Epithelial cell of proximal tubule (primary cell): ENCODE data around the gene CDH23. TPM values are rescaled to one million over a fixed set of nuclear protein-coding genes. Genes with fewer than 3 reads are reported as not detected.

ENCODE experiments used
- DNase-seq: peaks from one replicate; pipeline ENCODE4 v3.0.0-alpha.2; 2011; ENCODE audit warnings: low read depth
- H3K4me3 ChIP-seq: 2 replicates; pipeline ENCODE4 v1.5.1; 2011; ENCODE audit warnings: low read depth, mild to moderate bottlenecking, low read length
- CTCF ChIP-seq: conservative IDR thresholded peaks from 2 replicates; pipeline ENCODE4 v1.5.1; 2012; ENCODE audit warnings: low read depth, mild to moderate bottlenecking, low read length
- total RNA-seq: library from RNA; depleted of rRNA; stranded (reverse); fragments of >200 nt; gene quantifications from 2 replicates; pipeline ENCODE4 v1.2.3, GENCODE V29; 2015

Gene CDH23
- under 0.01 TPM in 1 of 2 replicates, not detected in the other for total RNA-seq

- DNase-seq, result no peak
- H3K4me3 ChIP-seq, result no peak within 1 kb of the TSS
- no peak for TF ChIP-seq CTCF
Observed at GRCh38 chr10:71396711-71397295, at the start of gene CDH23. Gene CDH23 (plus strand): TSS chr10:71396920. CDS start chr10:71439832, 42,912 bp downstream.

GRCh38 chr10:71347587-71348395 lies 48.9 kb upstream of the CDH23 start:
- no peak overlapping the region for H3K4me3 ChIP-seq
- no peak for TF ChIP-seq CTCF
- DNase-seq, result no peak

GRCh38 chr10:71348850-71349249 lies 47.9 kb upstream of the CDH23 start:
- no peak overlapping the region for H3K4me3 ChIP-seq
- no peak for DNase-seq
- no peak for TF ChIP-seq CTCF

GRCh38 chr10:71349406-71349805 lies 47.3 kb upstream of the CDH23 start:
- no peak for DNase-seq
- no peak for TF ChIP-seq CTCF
- no peak overlapping the region for H3K4me3 ChIP-seq

- H3K4me3 ChIP-seq, result no peak overlapping the region
- DNase-seq, result no peak
- TF ChIP-seq CTCF, result no peak
Observed at GRCh38 chr10:71351087-71351486, 45.6 kb upstream of the CDH23 start.

GRCh38 chr10:71351628-71352319 lies 44.9 kb upstream of the CDH23 start:
- TF ChIP-seq CTCF, result no peak
- no peak for DNase-seq
- H3K4me3 ChIP-seq, result no peak overlapping the region
